Measurements from ENCODE around the gene PTBP1. TPM values are rescaled to one million over a fixed set of nuclear protein-coding genes. Genes with fewer than 3 reads are reported as not detected.

PTBP1 gene
- total RNA-seq, 2 experiments from 2014 or later: 246 to 252 TPM

- H3K36me3 Mint-ChIP-seq (ENCODE audit: low read depth): no peaks in the 10 kb centered on the region
- H3K4me3 Mint-ChIP-seq: no peak overlapping the region
- Histone ChIP-seq H3K27me3 (ENCODE audit: control insufficient read depth in 1 of 2, insufficient read depth in 2 of 2, low read length in 2 of 2) (peaks cover 0 to 2% of the 10 kb centered on the region in 2 experiments), H3K9me3 (ENCODE audit: control insufficient read depth in 1 of 2, insufficient read depth in 1 of 2, low read length in 2 of 2) (peaks cover 0 to 4% of the 10 kb centered on the region in 2 experiments), H3K36me3 (ENCODE audit: insufficient read depth, low read length) (no peaks in the 10 kb centered on the region), H3K27ac (ENCODE audit: low read depth in 1 of 2, low read length in 2 of 2) (no peak overlapping the region), H3K4me1 (ENCODE audit: insufficient read depth, low read length) (no peaks in the 10 kb centered on the region), H3K4me3 (ENCODE audit: low read length) (no peak overlapping the region)
- TF ChIP-seq, protein P1, sequence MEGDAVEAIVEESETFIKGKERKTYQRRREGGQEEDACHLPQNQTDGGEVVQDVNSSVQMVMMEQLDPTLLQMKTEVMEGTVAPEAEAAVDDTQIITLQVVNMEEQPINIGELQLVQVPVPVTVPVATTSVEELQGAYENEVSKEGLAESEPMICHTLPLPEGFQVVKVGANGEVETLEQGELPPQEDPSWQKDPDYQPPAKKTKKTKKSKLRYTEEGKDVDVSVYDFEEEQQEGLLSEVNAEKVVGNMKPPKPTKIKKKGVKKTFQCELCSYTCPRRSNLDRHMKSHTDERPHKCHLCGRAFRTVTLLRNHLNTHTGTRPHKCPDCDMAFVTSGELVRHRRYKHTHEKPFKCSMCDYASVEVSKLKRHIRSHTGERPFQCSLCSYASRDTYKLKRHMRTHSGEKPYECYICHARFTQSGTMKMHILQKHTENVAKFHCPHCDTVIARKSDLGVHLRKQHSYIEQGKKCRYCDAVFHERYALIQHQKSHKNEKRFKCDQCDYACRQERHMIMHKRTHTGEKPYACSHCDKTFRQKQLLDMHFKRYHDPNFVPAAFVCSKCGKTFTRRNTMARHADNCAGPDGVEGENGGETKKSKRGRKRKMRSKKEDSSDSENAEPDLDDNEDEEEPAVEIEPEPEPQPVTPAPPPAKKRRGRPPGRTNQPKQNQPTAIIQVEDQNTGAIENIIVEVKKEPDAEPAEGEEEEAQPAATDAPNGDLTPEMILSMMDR (IDR thresholded peaks at IDR 0.05): no peak
- ATAC-seq (ENCODE audit: poor library complexity) (no peak), DNase-seq (no peak)
- ChIA-PET CTCF (no interaction called here), POLR2A (no interaction called here)
- H3K9me3 Mint-ChIP-seq: no peaks in the 10 kb centered on the region
- H3K4me1 Mint-ChIP-seq (ENCODE audit: low read depth): no peaks in the 10 kb centered on the region
- H3K27ac Mint-ChIP-seq: no peak overlapping the region
- intact Hi-C loops (cut with DNase I, micrococcal nuclease): no loop called here
- no peaks in the 10 kb centered on the region for H3K27me3 Mint-ChIP-seq
These were observed 14.9 kb upstream of the PTBP1 start for GRCh38 chr19:782185-782877.

- no peaks in the 10 kb centered on the region for H3K4me1 Mint-ChIP-seq (ENCODE audit: low read depth)
- POLR2A ChIA-PET: no interaction called here
- H3K4me3 Mint-ChIP-seq: no peak overlapping the region
- H3K4me1 ChIP-seq (ENCODE audit: insufficient read depth, low read length): no peaks in the 10 kb centered on the region
- intact Hi-C loops (cut with DNase I, micrococcal nuclease): no loop called here
- H3K27ac Mint-ChIP-seq: no peak overlapping the region
- no peaks in the 10 kb centered on the region for H3K36me3 ChIP-seq (ENCODE audit: insufficient read depth, low read length)
- H3K27me3 Mint-ChIP-seq: no peaks in the 10 kb centered on the region
- H3K27ac ChIP-seq (ENCODE audit: low read depth in 1 of 2, low read length in 2 of 2): no peak overlapping the region
- H3K9me3 ChIP-seq (ENCODE audit: control insufficient read depth in 1 of 2, insufficient read depth in 1 of 2, low read length in 2 of 2): peaks cover 0 to 4% of the 10 kb centered on the region in 2 experiments
- CTCF ChIA-PET: interaction anchor here (0.7 kb wide), 1 partner anchor 13 kb away, joined by 3 read pairs; no protein-coding TSS in a partner anchor
- peaks cover 0 to 2% of the 10 kb centered on the region in 2 experiments for H3K27me3 ChIP-seq (ENCODE audit: control insufficient read depth in 1 of 2, insufficient read depth in 2 of 2, low read length in 2 of 2)
- TF ChIP-seq, protein P1 (IDR thresholded peaks at IDR 0.05): no peak
- no peak overlapping the region for H3K4me3 ChIP-seq (ENCODE audit: low read length)
- DNase-seq (no peak), ATAC-seq (ENCODE audit: poor library complexity) (no peak)
- H3K9me3 Mint-ChIP-seq: no peaks in the 10 kb centered on the region
- no peaks in the 10 kb centered on the region for H3K36me3 Mint-ChIP-seq (ENCODE audit: low read depth)
These were observed 14.2 kb upstream of the PTBP1 start for GRCh38 chr19:782878-783668.

DNA sequence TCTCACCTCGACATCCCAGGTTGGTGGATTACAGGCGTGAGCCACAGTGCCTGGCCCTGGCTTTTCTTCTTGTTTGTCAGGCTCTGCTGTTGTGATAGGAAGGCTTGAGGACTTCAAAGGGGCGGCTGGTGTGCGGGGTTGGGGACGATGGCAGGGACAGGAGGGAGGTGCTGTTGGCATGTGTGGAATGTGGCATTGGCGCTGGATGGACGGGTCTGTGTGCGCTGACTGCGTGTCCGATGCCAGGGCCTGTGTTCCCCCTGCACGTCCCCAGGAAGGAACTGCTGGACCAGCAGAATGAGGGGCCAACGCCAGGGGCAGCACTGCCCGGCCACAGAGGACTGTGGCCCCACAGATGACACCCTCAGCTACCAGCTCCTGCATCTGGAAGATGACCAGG lies 12.7 kb upstream of the PTBP1 start:
- no peak overlapping the region for H3K4me3 Mint-ChIP-seq
- TF ChIP-seq, protein P1 (IDR thresholded peaks at IDR 0.05): no peak
- H3K27ac Mint-ChIP-seq: no peak overlapping the region
- H3K9me3 Mint-ChIP-seq: no peaks in the 10 kb centered on the region
- no peaks in the 10 kb centered on the region for H3K36me3 Mint-ChIP-seq (ENCODE audit: low read depth)
- peaks cover 7% of the 10 kb centered on the region for H3K4me1 Mint-ChIP-seq (ENCODE audit: low read depth)
- ATAC-seq (ENCODE audit: poor library complexity) (no peak), DNase-seq (no peak)
- Histone ChIP-seq H3K27me3 (ENCODE audit: control insufficient read depth in 1 of 2, insufficient read depth in 2 of 2, low read length in 2 of 2) (peaks cover 0 to 2% of the 10 kb centered on the region in 2 experiments), H3K4me1 (ENCODE audit: insufficient read depth, low read length) (peaks cover 7% of the 10 kb centered on the region), H3K4me3 (ENCODE audit: low read length) (no peak overlapping the region), H3K36me3 (ENCODE audit: insufficient read depth, low read length) (no peaks in the 10 kb centered on the region), H3K27ac (ENCODE audit: low read depth in 1 of 2, low read length in 2 of 2) (no peak overlapping the region), H3K9me3 (ENCODE audit: control insufficient read depth in 1 of 2, insufficient read depth in 1 of 2, low read length in 2 of 2) (no peaks in the 10 kb centered on the region)
- intact Hi-C loops (cut with DNase I, micrococcal nuclease): no loop called here
- ChIA-PET CTCF (interaction anchor here (0.7 kb wide), 1 partner anchor 12 kb away, joined by 3 read pairs; no protein-coding TSS in a partner anchor), POLR2A (interaction anchor here (0.6 kb wide), 1 partner anchor 570 kb away, joined by 7 read pairs; a partner anchor contains a TSS)
- H3K27me3 Mint-ChIP-seq: peaks cover 2% of the 10 kb centered on the region

Measured in CD4-positive, alpha-beta T cell (primary cell).